Neural cell (in vitro differentiated cells): ENCODE results near the gene ZNF512B. TPM values are rescaled to one million over a fixed set of nuclear protein-coding genes. Genes with fewer than 3 reads are reported as not detected.

ENCODE experiments used
- H2AFZ ChIP-seq: fragments of 200-600, 300-800 bp; sonication (generic), shearing (Covaris generic); 2 replicates; pipeline ENCODE4 v1.6.0; 2014; ENCODE audit warnings: low read depth, mild to moderate bottlenecking, antibody characterized with exemption, low read length, moderate library complexity
- H3F3A ChIP-seq: fragments of 200-600 bp; shearing (Covaris generic); 2 replicates; pipeline ENCODE4 v1.6.1; 2016; ENCODE audit warnings: mild to moderate bottlenecking, moderate library complexity, mixed read lengths, antibody characterized with exemption, low read length; ENCODE audit not compliant: insufficient read depth, poor library complexity, severe bottlenecking
- H3K27ac ChIP-seq: fragments of 200-600, 300-800 bp; sonication (generic), shearing (Covaris generic); 2 replicates; pipeline ENCODE4 v1.5.1; 2014; ENCODE audit warnings: mild to moderate bottlenecking, low read length, moderate library complexity
- H3K27me3 ChIP-seq: fragments of 300-800, 200-600 bp; sonication (generic), shearing (Covaris generic); 2 replicates; pipeline ENCODE4 v1.6.0; 2014; ENCODE audit warnings: mild to moderate bottlenecking, low read depth, low read length, moderate library complexity; ENCODE audit not compliant: insufficient read depth
- H3K36me3 ChIP-seq: fragments of 300-800, 200-600 bp; sonication (generic), shearing (Covaris generic); 2 replicates; pipeline ENCODE4 v1.5.1; 2014; ENCODE audit warnings: mild to moderate bottlenecking, antibody characterized with exemption, low read length, moderate library complexity; ENCODE audit not compliant: insufficient read depth
- H3K4me2 ChIP-seq: fragments of 300-800, 200-600 bp; sonication (generic), shearing (Covaris generic); 2 replicates; pipeline ENCODE4 v1.6.0; 2014; ENCODE audit warnings: mild to moderate bottlenecking, low read length
- H3K4me3 ChIP-seq: fragments of 300-800, 200-600 bp; sonication (generic), shearing (Covaris generic); 2 replicates; pipeline ENCODE4 v1.5.1; 2014; ENCODE audit warnings: mild to moderate bottlenecking, low read length, moderate library complexity
- H3K79me2 ChIP-seq: fragments of 200-600 bp; shearing (Covaris generic); replicated peaks from 2 replicates; pipeline ENCODE4 v1.6.0; 2014; ENCODE audit warnings: mild to moderate bottlenecking, low read length, moderate library complexity; ENCODE audit not compliant: insufficient read depth
- H3K9ac ChIP-seq: fragments of 300-800, 200-600 bp; sonication (generic), shearing (Covaris generic); 2 replicates; pipeline ENCODE4 v1.6.1; 2016; ENCODE audit warnings: mild to moderate bottlenecking, low read length, mixed read lengths
- H3K9me2 ChIP-seq: fragments of 200-600 bp; shearing (Covaris generic); 2 replicates; pipeline ENCODE4 v1.6.1; 2016; ENCODE audit warnings: mild to moderate bottlenecking, low read length, mixed read lengths; ENCODE audit not compliant: insufficient read depth
- H3K9me3 ChIP-seq: fragments of 200-600, 300-800 bp; sonication (generic), shearing (Covaris generic); 2 replicates; pipeline ENCODE4 v1.6.1; 2016; ENCODE audit warnings: mild to moderate bottlenecking, mixed run types, low read length, moderate library complexity, mixed read lengths
- H4K20me1 ChIP-seq: fragments of 200-600 bp; shearing (Covaris generic); 2 replicates; pipeline ENCODE4 v1.6.1; 2016; ENCODE audit warnings: mild to moderate bottlenecking, mixed run types; ENCODE audit not compliant: insufficient read depth
- EP300 ChIP-seq: fragments of 450-650 bp; conservative IDR thresholded peaks from 2 replicates; pipeline ENCODE4 v1.6.1; 2014; ENCODE audit warnings: antibody characterized with exemption, mild to moderate bottlenecking, moderate library complexity; ENCODE audit not compliant: poor library complexity, severe bottlenecking
- EZH2 ChIP-seq: fragments of 200-600, 300-800 bp; shearing (Covaris generic), sonication (generic); IDR thresholded peaks from 2 replicates; pipeline ENCODE4 v1.6.1; 2014; ENCODE audit warnings: antibody characterized with exemption, low read length, borderline replicate concordance, mild to moderate bottlenecking; ENCODE audit not compliant: insufficient read depth, poor library complexity, severe bottlenecking
- MXI1 ChIP-seq: fragments of 450-650 bp; conservative IDR thresholded peaks from 2 replicates; pipeline ENCODE4 v1.6.1; 2014; ENCODE audit warnings: antibody characterized with exemption, mild to moderate bottlenecking; ENCODE audit not compliant: poor library complexity, severe bottlenecking
- POLR2AphosphoS5 ChIP-seq: IDR thresholded peaks from 2 replicates; pipeline ENCODE4 v1.6.1; 2012
- RAD21 ChIP-seq: fragments of 450-650 bp; conservative IDR thresholded peaks from 2 replicates; pipeline ENCODE4 v1.6.1; 2014; ENCODE audit warnings: antibody characterized with exemption, mild to moderate bottlenecking, moderate library complexity
- REST ChIP-seq: IDR thresholded peaks from 2 replicates; pipeline ENCODE4 v1.6.1; 2012; ENCODE audit warnings: borderline replicate concordance
- SMC3 ChIP-seq: fragments of 450-650 bp; conservative IDR thresholded peaks from 2 replicates; pipeline ENCODE4 v1.6.1; 2014; ENCODE audit warnings: antibody characterized with exemption, mild to moderate bottlenecking, moderate library complexity; ENCODE audit not compliant: poor library complexity
- TAF1 ChIP-seq: IDR thresholded peaks from 2 replicates; pipeline ENCODE4 v1.6.1; 2012; ENCODE audit warnings: low read depth
- polyA plus RNA-seq: library from polyadenylated mRNA; depleted of rRNA; stranded (reverse); fragments of >200 nt; gene quantifications from 2 replicates; pipeline ENCODE4 v1.2.3, GENCODE V29; 2014
- TF ChIP-seq, protein P1 (sequence below): fragments of 450-650 bp; IDR thresholded peaks from 2 replicates; pipeline ENCODE4 v1.5.1; 2014; ENCODE audit warnings: antibody characterized with exemption, mild to moderate bottlenecking, moderate library complexity; ENCODE audit not compliant: poor library complexity, severe bottlenecking

ZNF512B gene
- polyA plus RNA-seq, 1 donor from 2014 or later, result 25.7 TPM

DNA sequence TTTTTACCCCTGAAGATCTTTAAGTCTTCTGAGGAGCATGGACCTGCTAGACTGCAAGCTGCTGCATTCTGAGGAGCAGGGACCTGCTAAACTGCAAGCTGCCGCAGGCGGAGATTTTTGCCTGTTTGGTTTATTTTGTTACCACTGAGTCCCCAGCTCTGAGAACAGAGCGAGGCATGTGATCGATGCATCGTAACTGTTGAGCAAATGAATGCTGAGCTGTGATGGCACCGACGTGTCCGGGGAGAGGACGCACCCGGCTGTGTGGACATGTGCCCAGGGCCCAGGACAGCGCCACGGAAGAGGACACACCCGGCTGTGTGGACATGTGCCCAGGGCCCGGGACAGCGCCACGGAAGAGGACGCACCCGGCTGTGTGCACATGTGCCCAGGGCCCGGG, 50.6 kb downstream of the ZNF512B start:
- Histone ChIP-seq H2AFZ (no peak overlapping the region), H3K27ac (no peak overlapping the region)

GRCh38 chr20:63917811-63918210, 51.9 kb downstream of the ZNF512B start:
- H3K9me2 ChIP-seq, result no peaks in the 10 kb centered on the region
- H4K20me1 ChIP-seq, result peaks cover 2% of the 10 kb centered on the region
- no peak overlapping the region for H3K4me2 ChIP-seq
- H3K27ac ChIP-seq, result no peak overlapping the region
- no peaks in the 10 kb centered on the region for H3K9me3 ChIP-seq
- no peak overlapping the region for H3K9ac ChIP-seq
- no peaks in the 10 kb centered on the region for H3F3A ChIP-seq
- H2AFZ ChIP-seq, result no peak overlapping the region
- no peaks in the 10 kb centered on the region for H3K36me3 ChIP-seq
- peaks cover 20% of the 10 kb centered on the region for H3K79me2 ChIP-seq
- no peaks in the 10 kb centered on the region for H3K27me3 ChIP-seq
- H3K4me3 ChIP-seq, result no peak overlapping the region
- TF ChIP-seq TAF1, result no peak
- TF ChIP-seq RAD21, result no peak
- TF ChIP-seq SMC3, result no peak
- TF ChIP-seq POLR2AphosphoS5, result no peak
- TF ChIP-seq, protein P1, sequence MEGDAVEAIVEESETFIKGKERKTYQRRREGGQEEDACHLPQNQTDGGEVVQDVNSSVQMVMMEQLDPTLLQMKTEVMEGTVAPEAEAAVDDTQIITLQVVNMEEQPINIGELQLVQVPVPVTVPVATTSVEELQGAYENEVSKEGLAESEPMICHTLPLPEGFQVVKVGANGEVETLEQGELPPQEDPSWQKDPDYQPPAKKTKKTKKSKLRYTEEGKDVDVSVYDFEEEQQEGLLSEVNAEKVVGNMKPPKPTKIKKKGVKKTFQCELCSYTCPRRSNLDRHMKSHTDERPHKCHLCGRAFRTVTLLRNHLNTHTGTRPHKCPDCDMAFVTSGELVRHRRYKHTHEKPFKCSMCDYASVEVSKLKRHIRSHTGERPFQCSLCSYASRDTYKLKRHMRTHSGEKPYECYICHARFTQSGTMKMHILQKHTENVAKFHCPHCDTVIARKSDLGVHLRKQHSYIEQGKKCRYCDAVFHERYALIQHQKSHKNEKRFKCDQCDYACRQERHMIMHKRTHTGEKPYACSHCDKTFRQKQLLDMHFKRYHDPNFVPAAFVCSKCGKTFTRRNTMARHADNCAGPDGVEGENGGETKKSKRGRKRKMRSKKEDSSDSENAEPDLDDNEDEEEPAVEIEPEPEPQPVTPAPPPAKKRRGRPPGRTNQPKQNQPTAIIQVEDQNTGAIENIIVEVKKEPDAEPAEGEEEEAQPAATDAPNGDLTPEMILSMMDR, result no peak
- TF ChIP-seq REST, result no peak
- no peak for TF ChIP-seq MXI1
- TF ChIP-seq EZH2, result no peak

More for the DNA sequence above, 50.6 kb downstream of the ZNF512B start:
- TF ChIP-seq TAF1 (no peak), SMC3 (no peak), EZH2 (no peak), EP300 (no peak), POLR2AphosphoS5 (no peak), REST (no peak), MXI1 (no peak), RAD21 (no peak)
- TF ChIP-seq, protein P1, result no peak
- Histone ChIP-seq H3K9me2 (no peaks in the 10 kb centered on the region), H3K27me3 (no peaks in the 10 kb centered on the region), H3K9ac (no peak overlapping the region), H3K79me2 (peaks cover 8% of the 10 kb centered on the region), H3K4me3 (no peak overlapping the region), H3K4me2 (no peak overlapping the region), H3F3A (no peaks in the 10 kb centered on the region), H3K36me3 (no peaks in the 10 kb centered on the region), H4K20me1 (no peaks in the 10 kb centered on the region), H3K9me3 (no peaks in the 10 kb centered on the region)
